GDM1 (cell line): ENCODE data around the gene ST8SIA5.
"Not testable (repeated sequence)": the region's sequence is repeated elsewhere in the genome, so short reads cannot be mapped to it uniquely, and the experiment has no call there.

Experiments
- DNase-seq: peaks from one replicate; lab custom pipeline; 2025; lab: John Stamatoyannopoulos, UW

ST8SIA5 gene, protein sequence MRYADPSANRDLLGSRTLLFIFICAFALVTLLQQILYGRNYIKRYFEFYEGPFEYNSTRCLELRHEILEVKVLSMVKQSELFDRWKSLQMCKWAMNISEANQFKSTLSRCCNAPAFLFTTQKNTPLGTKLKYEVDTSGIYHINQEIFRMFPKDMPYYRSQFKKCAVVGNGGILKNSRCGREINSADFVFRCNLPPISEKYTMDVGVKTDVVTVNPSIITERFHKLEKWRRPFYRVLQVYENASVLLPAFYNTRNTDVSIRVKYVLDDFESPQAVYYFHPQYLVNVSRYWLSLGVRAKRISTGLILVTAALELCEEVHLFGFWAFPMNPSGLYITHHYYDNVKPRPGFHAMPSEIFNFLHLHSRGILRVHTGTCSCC

DNA sequence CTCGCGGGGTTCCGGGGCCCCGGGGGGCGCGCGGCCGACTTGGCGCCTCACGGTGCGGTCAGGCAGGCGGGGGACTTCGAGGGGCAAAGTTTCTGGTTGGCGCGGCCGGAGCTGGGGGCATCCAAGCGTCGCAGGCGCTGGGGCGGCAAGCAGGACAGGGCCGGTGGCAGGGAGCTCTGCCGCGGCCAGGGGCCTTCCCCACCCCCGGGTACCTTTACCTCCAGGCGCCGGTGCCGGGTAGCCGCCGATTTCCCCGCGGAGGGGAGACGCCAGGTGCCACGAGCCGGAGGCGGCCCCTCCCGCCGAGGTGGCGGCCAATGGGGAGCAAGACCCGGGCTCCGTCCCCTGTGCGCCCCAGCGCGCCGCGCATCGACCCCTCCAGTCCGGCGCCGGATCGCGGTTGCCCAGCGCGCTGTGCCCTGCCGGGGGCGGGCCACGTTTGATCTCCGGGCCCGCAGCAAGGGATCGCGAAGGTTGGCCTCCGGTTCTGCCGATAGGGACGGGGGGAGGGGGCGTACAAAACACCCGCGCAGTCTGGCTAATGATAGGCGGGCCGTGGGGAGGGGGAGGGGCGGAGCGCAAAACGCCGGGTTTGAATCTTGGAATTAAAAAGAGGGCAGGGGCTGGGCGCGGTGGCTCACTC lies at the start of gene ST8SIA5:
TSS of gene ST8SIA5 (minus strand) at position 495 of the 643 bp plus-strand sequence. CDS start 545 bp downstream, outside the sequence.
- DNase-seq, result no peak

DNA sequence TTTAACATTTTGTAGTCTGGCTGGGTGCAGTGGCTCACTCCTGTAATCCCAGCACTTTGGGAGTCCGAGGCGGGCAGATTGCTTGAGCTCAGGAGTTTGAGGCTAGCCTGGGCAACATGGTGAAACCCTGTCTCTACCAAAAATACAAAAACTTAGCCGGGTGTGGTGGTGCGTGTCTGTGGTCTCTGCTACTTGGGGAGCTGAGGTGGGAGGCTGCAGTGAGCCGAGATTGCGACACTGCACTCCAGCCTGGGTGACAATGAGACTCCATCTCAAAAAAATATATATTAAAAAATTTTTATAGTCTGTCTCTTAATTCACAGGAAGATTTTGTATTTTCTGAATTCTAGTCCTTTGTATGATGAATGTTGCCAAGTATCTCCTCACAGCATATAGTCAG lies 39.1 kb upstream of the ST8SIA5 start:
- not testable (repeated sequence) for DNase-seq

DNA sequence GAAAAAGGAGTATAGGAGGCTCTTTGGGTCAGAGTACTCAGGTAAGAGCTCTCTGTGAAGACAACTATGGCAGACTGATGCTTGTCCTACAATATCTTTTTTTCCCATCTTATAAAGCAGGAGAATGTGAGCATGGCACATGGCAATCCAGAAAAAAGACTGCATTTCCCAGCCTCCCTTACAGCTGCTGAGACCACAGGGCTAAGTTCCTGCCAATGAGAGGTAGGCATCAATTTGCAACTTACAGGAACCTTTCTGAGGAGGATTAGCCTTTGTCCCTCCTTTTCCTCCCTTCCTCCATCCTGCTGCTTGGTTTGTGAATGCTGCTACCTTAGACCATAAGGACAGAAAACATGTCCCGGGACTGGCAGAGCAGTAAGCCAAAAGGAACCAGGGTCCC lies 37.8 kb upstream of the ST8SIA5 start:
- no peak for DNase-seq

DNA sequence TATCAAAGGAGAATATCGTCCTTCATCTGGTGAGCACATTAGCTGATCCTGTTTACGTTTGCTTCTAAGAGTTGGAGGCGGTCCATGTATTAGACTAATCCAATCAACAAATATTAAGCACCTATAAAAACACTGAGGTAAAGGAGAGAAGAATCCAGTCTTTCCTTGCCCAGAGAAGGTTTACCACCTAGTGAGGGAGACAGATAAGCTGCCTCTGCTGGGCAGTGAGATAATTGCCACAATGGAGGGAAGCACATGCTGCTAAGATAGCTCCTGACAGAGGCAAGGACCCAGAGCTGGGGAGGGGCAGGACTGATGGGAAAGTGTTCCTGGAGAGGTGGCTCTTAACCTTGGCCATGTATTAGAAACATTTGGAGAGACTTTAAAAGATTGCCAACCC lies 36.7 kb upstream of the ST8SIA5 start:
- DNase-seq, result no peak

DNA sequence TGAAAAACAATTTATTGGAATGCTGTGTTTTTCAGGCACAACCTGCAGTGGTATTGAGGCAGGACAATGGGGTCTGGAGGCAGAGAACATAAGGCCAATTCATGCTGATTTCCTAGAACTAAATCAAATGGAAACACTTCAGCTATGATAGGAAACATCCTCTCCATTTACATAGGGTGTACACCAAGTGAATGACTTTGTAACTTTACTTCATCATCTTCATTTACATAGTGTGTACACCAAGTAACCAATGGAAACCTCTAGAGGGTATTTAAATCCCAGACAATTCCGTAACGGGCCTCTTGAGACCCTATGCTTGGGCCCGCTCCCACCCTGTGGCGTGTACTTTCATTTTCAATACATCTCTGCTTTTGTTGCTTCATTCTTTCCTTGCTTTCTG lies 32.2 kb upstream of the ST8SIA5 start:
- DNase-seq, result no peak

DNA sequence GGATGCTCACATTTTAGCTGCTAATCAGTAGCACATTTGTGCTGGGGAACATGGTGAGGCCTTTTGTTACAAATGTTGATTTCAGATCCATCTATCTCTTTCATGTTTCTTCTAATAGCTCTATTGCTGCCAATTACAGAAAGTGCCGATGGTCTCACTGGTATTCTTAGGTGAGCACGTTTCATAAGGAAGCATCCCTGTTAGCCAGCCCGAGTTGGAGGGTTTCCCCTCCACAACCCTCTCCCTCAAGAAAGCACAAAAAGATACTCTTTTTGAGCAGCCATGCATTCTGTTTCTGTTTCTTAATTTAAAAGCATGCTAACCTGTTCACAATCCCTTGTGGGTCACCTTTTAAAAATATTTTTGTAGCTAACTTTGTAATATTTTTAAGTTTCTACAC lies 30.8 kb upstream of the ST8SIA5 start:
- no peak for DNase-seq

DNA sequence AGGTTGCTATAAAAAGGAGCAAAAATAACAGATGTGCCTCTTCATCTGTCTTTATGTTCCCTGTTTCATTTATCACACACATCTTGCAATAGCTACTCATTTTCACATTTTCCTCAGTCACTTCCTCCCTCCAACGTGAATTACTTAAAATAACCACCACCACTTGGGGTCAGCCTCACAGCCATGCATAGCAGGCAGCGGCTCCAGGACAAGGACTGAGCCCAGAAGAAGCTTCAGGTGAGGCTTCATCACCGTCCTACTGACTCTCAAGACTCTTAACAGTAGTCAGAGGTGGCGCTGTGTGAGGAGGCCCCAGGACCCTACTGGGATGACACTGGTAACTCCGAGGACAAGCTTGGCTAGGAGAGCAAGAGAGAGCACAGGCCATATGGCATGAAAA lies 15.5 kb upstream of the ST8SIA5 start:
- DNase-seq, result peak; percentile 38

DNA sequence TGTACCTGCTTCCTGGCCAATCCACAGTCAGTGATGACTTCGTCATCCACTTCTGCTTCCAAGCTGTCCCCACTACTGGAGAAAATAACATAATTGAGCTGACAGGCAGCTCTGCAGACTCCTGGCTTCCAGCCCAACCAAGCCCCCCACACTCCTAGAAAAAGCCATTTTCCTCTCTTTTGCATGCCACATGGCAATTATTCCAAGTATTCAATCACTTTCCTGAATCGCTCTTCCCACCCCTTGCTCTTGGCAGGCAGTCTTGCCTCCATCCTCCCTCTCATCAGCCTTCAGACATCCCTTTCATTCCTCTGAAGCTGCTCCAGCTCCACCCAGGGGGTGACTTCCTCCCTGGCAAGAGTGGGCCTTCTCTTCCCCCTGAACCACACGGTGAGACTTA lies 14.3 kb upstream of the ST8SIA5 start:
- DNase-seq, result peak; percentile 11

DNA sequence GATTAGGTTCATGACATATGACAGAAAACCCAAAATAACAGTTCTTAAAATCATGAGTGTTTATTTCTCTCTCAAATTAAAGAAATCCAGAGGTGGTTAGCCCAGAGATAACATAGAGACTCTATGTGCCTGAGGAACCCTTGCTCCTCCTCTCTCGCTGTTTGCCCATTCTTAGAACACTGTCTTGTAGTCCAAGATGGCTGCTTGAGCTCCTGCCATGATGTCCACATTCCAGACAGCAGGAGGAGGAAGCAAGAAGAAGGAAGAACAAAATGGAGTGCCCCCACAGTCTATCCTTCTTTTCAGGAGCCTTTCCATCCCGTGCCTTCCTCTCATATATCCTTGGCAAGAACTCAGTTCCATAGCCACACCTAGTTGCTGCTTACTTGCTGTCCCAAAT lies 13.9 kb upstream of the ST8SIA5 start:
- DNase-seq, result no peak

DNA sequence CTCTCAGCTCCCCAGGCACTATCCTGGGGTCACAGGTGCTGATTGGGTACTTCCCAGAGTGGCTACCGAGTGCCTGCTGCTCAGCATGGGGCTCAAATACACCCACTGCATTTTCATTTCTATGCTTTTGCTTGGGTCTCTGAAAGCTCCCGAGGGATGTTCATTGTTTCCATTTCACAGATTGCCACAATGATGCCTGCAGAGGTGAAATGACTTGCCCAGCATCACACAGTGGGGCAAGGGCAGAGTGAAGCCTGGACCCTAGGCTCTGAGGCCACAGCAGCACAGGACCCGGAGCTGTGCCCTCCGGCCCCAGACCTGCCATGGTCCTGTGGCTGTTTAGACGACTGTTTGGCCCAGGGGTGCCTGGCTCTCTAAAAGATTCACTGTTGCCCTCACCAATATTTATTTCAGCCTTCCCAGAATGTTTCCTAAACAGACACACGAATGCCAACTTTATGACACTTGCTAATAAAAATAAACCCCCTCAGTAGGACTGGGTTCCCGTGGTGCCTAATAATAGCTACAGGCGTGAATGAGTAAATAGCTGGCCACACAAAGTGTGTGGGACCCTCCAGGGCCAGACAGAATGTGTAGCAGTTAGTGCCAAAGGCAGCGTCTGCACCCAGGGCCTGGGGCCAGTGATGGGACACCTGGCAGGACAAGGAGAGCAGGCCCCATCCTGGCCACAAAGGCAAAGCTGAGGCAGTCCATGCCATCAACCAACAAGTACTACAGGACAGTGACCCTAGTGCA lies 11.5 kb upstream of the ST8SIA5 start:
- no peak for DNase-seq

DNA sequence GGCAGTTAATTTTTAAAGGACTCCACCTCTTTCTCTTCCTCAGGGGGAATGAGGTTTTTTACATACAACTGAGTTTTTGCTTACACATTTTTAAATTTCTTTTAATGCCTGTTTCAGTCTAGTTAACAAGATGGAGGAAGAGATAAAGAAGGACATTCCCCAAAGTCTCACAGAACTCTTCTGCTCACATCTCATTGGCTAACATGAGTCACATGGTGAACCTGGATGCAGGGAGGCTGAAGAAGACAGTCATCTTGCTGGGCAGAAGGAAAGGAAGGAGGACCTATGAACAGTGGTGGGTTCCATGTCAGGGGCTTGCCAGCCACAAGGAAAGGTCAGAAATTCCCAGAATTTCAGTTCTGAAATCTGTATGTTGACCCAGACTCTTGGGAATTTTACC lies 10.4 kb upstream of the ST8SIA5 start:
- no peak for DNase-seq

DNA sequence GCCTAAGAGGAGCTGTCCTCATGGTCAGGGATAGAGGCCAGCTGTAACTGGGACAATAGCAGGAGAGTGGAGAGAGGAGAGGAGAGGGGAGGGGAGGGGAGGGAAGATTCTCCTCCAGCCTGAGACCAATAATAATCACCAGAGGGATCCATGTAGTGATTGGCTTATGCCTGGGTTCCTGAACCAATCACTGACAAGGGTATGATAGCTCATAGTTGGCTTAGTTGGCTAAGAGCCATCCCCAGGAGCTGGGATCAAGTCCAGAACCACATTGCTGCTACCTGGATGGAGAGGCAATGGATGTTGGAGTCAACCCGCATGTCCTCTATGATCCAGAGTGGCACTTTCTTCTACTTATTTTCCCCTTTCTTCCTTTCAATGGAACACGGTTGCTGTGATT lies 7.7 kb upstream of the ST8SIA5 start:
- no peak for DNase-seq

DNA sequence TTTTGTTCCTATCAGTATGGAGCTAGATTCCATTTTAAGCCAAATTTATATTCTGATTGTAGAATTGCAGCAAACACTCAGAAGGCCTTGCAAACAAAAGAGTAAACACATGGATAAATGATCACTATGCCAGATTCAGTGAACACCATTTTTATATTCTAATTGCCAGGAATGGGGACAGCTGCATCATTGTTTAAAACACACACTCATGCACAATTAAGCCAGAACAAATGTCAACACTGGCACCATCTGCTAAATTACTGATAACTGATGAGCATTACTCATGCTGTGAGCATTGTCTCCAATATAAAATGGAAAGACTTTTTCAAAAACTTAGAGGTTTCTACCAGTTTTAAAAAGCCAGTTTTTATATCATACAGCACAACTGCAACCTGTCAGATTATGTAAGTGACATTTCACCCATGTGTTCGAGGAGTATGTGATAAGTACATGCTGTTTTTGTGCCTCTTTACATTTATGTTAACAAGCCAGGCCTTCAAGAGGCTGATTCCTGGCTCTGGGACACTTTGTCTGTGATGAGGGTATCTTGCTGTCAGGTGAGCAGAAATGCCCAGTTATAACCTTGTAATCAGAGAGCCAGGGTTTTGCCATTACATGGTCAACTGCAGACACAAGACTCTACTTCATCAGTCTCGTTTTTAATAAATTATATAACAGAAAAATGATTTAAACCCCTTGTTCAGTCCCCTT lies 4.4 kb upstream of the ST8SIA5 start:
- DNase-seq, result no peak

DNA sequence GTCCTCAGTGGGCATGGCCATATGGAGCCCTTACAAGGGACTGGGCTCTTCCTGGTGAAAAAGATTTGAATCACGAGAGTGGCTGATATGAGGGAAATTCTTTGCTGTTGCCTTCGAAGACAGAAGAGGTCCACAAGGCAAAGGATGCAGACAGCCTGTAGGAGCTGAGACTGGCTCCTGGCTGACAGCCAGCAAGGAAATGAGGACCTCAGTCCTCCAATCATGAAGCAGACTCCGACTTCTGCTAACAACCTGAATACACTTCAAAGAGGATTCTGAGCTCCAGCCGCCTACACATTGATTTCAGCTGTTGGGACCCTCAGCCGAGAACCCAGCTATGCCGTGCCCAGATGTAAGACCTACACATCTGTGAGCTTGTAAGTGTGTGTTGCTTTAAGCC lies 3.0 kb upstream of the ST8SIA5 start:
- DNase-seq, result no peak

DNA sequence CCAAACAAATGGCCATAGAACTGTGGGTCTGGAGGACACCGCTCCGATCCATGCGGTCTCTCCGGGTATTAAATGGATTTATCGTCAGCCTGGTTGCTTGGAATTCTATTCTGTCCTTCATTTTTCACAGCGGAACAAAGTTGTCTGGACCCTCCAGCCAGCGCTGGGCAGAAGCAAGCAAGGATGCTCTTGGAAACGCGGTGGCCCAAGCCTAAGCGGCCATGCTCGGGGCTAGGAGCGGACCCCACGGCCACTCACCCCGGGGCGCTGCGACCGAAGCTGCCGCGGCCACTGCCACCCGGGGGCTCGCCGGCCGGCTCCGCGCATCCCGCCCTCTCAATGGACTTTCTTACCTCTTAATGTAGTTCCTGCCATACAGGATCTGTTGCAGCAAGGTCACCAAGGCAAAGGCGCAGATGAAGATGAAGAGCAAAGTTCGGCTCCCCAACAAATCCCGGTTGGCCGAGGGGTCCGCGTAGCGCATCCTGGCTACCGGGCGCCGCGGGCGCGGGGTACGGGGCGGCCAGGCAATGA lies 761 bp downstream of the ST8SIA5 start:
- DNase-seq, result no peak

DNA sequence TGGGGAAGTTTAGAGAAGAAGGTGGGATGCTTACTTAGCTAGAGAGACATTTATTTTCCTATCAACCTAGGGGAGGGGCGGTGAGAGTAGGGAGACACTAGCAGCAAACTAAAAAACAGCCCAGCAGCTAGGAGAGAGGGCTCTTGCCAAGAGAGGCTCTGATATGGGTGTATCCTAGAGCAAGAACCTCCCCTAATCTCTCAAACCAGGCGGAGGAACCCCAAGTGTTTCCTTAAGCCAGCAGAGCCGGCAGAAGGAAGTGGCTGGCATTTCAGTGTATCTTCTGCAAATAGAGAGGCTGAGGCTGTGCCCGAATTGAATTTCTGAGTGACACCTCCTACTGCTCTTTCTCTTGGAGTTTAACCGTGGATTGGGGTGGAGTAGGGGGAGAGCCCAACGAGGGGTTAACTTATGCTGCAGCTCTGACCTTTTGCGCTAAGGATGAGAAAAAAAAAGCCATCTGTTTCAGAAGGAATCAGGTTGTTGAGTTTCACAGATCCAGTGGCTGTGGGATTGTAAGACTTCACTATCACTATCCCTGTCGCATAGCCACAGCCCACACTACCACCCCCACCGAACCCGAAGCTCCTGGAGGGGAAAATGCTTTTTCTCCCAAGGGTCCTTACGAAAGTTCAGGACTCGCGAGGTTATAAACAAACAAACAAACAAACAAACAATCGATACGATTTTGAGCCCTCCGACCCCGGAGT lies 1.4 kb downstream of the ST8SIA5 start:
- DNase-seq, result peak; percentile 54

DNA sequence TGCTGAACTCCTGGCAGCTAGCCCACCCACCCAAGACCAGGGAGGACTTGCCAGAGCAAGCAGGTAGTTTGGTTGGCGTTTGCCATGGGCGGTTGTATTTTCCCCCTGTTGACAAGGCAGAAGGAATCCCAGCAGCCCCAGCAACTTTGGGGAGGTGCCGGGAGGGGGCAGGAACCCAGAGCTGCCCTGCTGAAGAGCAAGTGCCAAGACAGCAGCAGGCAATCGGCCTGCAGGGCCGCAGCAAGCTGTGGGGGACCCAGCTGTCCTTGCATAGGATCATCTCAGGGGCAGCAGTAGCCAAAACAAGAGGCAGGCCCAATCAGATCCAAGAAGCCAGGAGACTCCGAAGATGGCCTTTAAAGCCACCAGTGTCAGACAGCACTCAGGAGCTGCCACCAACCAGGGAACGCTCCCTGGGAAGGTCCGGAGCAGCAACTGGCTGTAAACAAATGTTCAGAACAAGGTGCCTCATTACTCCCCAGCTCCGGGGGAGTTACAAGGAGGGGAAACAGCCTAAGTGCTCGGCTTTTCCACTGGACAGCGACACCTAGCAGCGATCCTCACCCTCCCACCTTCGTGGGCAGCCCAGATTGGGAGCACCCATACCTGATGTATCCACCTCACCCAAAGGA lies 2.1 kb downstream of the ST8SIA5 start:
- DNase-seq, result no peak

DNA sequence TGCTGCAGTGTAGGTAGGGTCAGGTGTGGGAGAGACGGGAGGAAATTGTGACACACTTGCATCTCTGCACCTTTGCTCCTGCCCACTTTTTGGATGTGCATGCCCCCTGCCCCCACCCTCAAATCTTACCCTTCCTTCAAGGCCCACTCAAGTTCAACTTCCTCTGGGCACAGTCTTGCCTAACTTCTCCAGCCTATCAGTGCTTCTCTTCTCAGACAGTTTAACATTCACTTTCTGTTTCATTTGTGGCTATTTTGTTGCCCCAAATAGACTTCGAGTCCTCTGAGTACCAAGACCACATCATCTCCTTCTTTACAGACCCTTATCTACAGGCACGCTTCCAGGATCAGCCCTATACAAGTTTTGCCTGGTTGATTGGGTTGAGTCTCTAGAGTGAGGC lies 2.7 kb downstream of the ST8SIA5 start:
- no peak for DNase-seq

DNA sequence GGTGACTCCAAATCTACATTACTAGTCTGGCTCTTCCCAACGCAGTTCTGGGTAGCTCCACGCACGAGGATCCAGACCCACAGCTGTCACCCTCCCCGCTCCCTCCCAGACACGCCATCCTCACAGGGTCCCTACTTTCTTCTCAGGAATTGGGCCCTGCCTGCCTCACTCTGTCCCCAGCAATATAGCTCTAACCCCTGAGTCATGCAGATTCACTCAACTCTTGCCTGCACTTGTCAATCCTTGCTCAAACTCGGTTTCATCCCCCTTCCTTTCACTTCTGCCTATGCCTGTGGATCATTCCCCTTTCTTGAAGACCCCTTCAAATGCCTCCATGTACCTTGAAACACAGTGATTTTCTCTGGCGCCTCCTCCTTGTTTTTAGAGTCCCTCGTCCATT lies 5.0 kb downstream of the ST8SIA5 start:
- DNase-seq, result no peak

DNA sequence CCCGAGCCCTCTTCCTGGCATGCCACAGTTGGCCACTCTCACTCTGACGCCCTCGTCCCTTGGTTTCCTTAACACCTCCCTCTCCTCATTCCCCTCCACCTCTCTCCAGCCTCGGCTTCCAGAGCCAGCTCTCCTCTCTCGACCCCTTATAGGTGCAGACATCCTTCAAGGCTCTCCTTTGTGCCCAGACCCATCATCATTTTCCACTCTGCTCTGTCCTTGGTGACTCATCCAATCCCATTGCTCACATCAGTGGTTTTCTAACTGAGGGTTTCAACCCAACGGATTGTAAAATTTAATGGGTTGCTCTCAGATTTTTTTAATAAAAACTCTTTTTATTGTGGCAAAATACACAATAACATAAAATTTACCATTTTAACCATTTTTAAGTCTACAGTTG lies 6.2 kb downstream of the ST8SIA5 start:
- no peak for DNase-seq

DNA sequence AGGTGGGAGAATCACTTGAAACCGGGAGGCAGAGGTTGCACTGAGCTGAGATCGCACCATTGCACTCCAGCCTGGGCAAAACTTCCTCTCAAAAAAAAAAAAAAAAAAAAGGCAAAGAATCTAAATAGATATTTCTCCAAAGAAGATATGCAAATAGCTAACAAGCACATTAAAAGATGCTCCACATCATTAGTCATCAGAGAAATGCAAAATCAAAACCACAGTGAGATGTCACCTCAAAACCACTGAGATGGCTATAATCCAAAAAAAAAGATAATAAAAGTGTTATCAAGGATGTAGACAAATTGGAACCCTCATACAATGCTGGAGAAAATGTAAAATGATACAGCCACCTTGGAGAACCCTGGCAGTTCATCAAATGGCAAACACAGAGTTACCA lies 8.4 kb downstream of the ST8SIA5 start:
- DNase-seq, result no peak
